GM12878 (cell line): ENCODE measurements around the gene CRELD2. TPM values are rescaled to one million over a fixed set of nuclear protein-coding genes. Genes with fewer than 3 reads are reported as not detected.

Experiments used
- ATAC-seq: fragments of 200-7000 bp; cut with Tn5 transposase; 3 replicates; pipeline ENCODE4 v1.9.1; 2020; ENCODE audit warnings: mild to moderate bottlenecking, moderate library complexity
- BruUV-seq: library from RNA; stranded (reverse); fragments of 400-500 nt; replicated peaks from 2 replicates; lab custom pipeline; 2021; lab: Mats Ljungman, UMichigan
- CTCF ChIA-PET: fragments of 300-600 bp; sonication (Branson Sonifier 250); formaldehyde crosslinking; extraction: SDS; loops from one replicate; lab custom pipeline; 2021; ENCODE audit warnings: inconsistent platforms; lab: Yijun Ruan, JAX
- POLR2A ChIA-PET: fragments of 350-600 bp; formaldehyde crosslinking; extraction: SDS; loops from one replicate; lab custom pipeline; 2021; ENCODE audit warnings: inconsistent platforms; lab: Charles Lee
- RAD21 ChIA-PET: fragments of 300-600 bp; sonication (Branson Sonifier 250); formaldehyde crosslinking; loops from one replicate; lab custom pipeline; 2023; ENCODE audit warnings: antibody characterized with exemption; ENCODE audit not compliant: unreplicated experiment; lab: Charles Lee
- SMC1A ChIA-PET: fragments of 300-600 bp; sonication (Branson Sonifier 250); formaldehyde crosslinking; loops from one replicate; lab custom pipeline; 2023; ENCODE audit not compliant: unreplicated experiment, uncharacterized antibody; lab: Charles Lee
- DNase-seq: peaks from one replicate; pipeline ENCODE4 v3.0.0-alpha.2; 2011; ENCODE audit warnings: low read depth, low spot score
- FAIRE-seq: peaks from 3 replicates; lab custom pipeline; 2011; peaks lifted over from hg19 to GRCh38; lab: Jason Lieb, UNC
- H2AFZ ChIP-seq: 2 replicates; pipeline ENCODE4 v1.6.0; 2011; ENCODE audit warnings: low read depth, low read length, control low read depth; ENCODE audit not compliant: control insufficient read depth
- H3K27ac ChIP-seq: 2 replicates; pipeline ENCODE4 v1.5.1; 2011; ENCODE audit warnings: control low read depth; ENCODE audit not compliant: control insufficient read depth, insufficient read depth
- H3K27me3 ChIP-seq, 2 experiments: replicated peaks in 1 of 2; 2 replicates each; pipeline versions ENCODE4 v1.6.0 to v1.6.1; 2011; ENCODE audit warnings: low read length in 1 of 2; ENCODE audit not compliant: control insufficient read depth in 2 of 2, insufficient read depth in 2 of 2
- H3K36me3 ChIP-seq, 2 experiments: 2 replicates each; pipeline ENCODE4 v1.5.1; 2011; ENCODE audit warnings: low read length in 1 of 2; ENCODE audit not compliant: control insufficient read depth in 2 of 2, insufficient read depth in 2 of 2
- H3K4me1 ChIP-seq: 2 replicates; pipeline ENCODE4 v1.6.1; 2011; ENCODE audit warnings: mild to moderate bottlenecking, low read length, moderate library complexity, mixed read lengths; ENCODE audit not compliant: control insufficient read depth, insufficient read depth
- H3K4me2 ChIP-seq: 2 replicates; pipeline ENCODE4 v1.6.0; 2011; ENCODE audit warnings: control low read depth; ENCODE audit not compliant: control insufficient read depth, insufficient read depth
- H3K4me3 ChIP-seq: fragments of 200-600 bp; sonication (generic); 2 replicates; pipeline ENCODE4 v1.5.1; 2016
- H3K79me2 ChIP-seq: 2 replicates; pipeline ENCODE4 v1.6.0; 2011; ENCODE audit warnings: low read length; ENCODE audit not compliant: control insufficient read depth, insufficient read depth
- H3K9ac ChIP-seq: 2 replicates; pipeline ENCODE4 v1.8.0; 2011; ENCODE audit warnings: low read length, control low read depth, mixed read lengths; ENCODE audit not compliant: control insufficient read depth, insufficient read depth
- H3K9me3 ChIP-seq: replicated peaks from 3 replicates; pipeline ENCODE4 v1.5.1; 2011; ENCODE audit warnings: mild to moderate bottlenecking, low read length; ENCODE audit not compliant: control insufficient read depth, insufficient read depth
- H4K20me1 ChIP-seq: 2 replicates; pipeline ENCODE4 v1.6.0; 2011; ENCODE audit not compliant: control insufficient read depth, insufficient read depth
- BMI1 ChIP-seq: fragments of 450-650 bp; IDR thresholded peaks from 2 replicates; pipeline ENCODE4 v1.6.1; 2016; ENCODE audit warnings: mild to moderate bottlenecking, moderate library complexity, borderline replicate concordance
- EP300 ChIP-seq, 2 experiments: fragments of 150-350 bp in 1 of 2; IDR thresholded peaks; 2 replicates each; pipeline ENCODE4 v1.6.1; 2011 to 2012; ENCODE audit warnings: low read depth in 2 of 2, low read length in 2 of 2, borderline replicate concordance in 1 of 2, improper control_type of control experiment in 1 of 2, inconsistent platforms in 1 of 2; ENCODE audit not compliant: control insufficient read depth in 1 of 2
- ESRRA ChIP-seq: IDR thresholded peaks from 2 replicates; pipeline ENCODE4 v1.6.1; 2012; ENCODE audit warnings: mild to moderate bottlenecking, low read length, improper control_type of control experiment
- MLLT1 ChIP-seq: fragments of 450-650 bp; IDR thresholded peaks from 2 replicates; pipeline ENCODE4 v1.6.1; 2016; ENCODE audit warnings: mild to moderate bottlenecking
- MYB ChIP-seq: fragments of 150-350 bp; IDR thresholded peaks from 2 replicates; pipeline ENCODE4 v1.6.1; 2014; ENCODE audit warnings: mild to moderate bottlenecking, low read depth, low read length, borderline replicate concordance
- NFXL1 ChIP-seq: fragments of 450-650 bp; IDR thresholded peaks from 2 replicates; pipeline ENCODE4 v1.6.1; 2017; ENCODE audit warnings: antibody characterized with exemption, mild to moderate bottlenecking, borderline replicate concordance
- POLR2AphosphoS2 ChIP-seq: IDR thresholded peaks from 2 replicates; pipeline ENCODE4 v1.6.1; 2011; ENCODE audit warnings: low read depth, mild to moderate bottlenecking, low read length, improper control_type of control experiment, moderate library complexity
- TCF7 ChIP-seq: IDR thresholded peaks from 2 replicates; pipeline ENCODE4 v1.6.1; 2014; ENCODE audit warnings: antibody characterized with exemption, borderline replicate concordance
- ZNF384 ChIP-seq: IDR thresholded peaks from 2 replicates; pipeline ENCODE4 v1.6.1; 2012; ENCODE audit warnings: low read depth, mild to moderate bottlenecking, low read length, improper control_type of control experiment, borderline replicate concordance
- ZNF687 ChIP-seq: fragments of 450-650 bp; IDR thresholded peaks from 2 replicates; pipeline ENCODE4 v1.6.1; 2017; ENCODE audit warnings: mild to moderate bottlenecking, moderate library complexity
- WGBS: methylation state at CpG from one replicate; pipeline ENCODE4 v1.1.6; 2016; ENCODE audit warnings: low lambda C conversion rate; ENCODE audit not compliant: insufficient replicate concordance, insufficient coverage; ENCODE audit errors: missing lambda C conversion rate; 5-methylcytosine and 5-hydroxymethylcytosine counted together
- in situ Hi-C: fragments of 300-500 bp; cut with MboI; formaldehyde crosslinking; loops from 9 replicates; pipeline ENCODE4 v1.14.3; 2018; ENCODE audit warnings: mixed read lengths
- intact Hi-C: fragments of 100-400 bp; cut with micrococcal nuclease; formaldehyde crosslinking; loops from one replicate; pipeline ENCODE4 v1.14.2; 2022; ENCODE audit not compliant: unreplicated experiment
- polyA plus RNA-seq, 11 experiments: library from polyadenylated mRNA; depleted of rRNA in 4 of 11; unstranded in 6 of 11; stranded (reverse) in 5 of 11; fragments of >200 nt; fragmentation: Nextera tagmentation in 4 of 11; fragmentation: Illumina TruSeq in 1 of 11; extraction: Ambion mirVana in 4 of 11; extraction: Trizol in 1 of 11; gene quantifications; 1 replicate in 1 of 11; 2 replicates in 10 of 11; pipeline versions ENCODE4 v1.2.1 to v1.2.3, GENCODE V29; 2011 to 2016; ENCODE audit warnings: inconsistent platforms in 2 of 11, missing spikeins in 2 of 11, low read depth in 1 of 11
- total RNA-seq, 4 experiments: library from RNA; depleted of rRNA in 3 of 4; stranded (reverse); fragments of >200 nt in 3 of 4; fragmentation: Illumina TruSeq in 1 of 4; extraction: Trizol in 1 of 4; gene quantifications; 2 replicates each; pipeline versions ENCODE4 v1.2.1 to v1.2.3, GENCODE V29; 2013 to 2021

The CRELD2 gene
- total and polyA plus RNA-seq, 10 of the 15 experiments (the other 5 are each of a cell fraction or from before 2014, with no cell fraction given): 9.4 to 111 (median 25.9) TPM

DNA sequence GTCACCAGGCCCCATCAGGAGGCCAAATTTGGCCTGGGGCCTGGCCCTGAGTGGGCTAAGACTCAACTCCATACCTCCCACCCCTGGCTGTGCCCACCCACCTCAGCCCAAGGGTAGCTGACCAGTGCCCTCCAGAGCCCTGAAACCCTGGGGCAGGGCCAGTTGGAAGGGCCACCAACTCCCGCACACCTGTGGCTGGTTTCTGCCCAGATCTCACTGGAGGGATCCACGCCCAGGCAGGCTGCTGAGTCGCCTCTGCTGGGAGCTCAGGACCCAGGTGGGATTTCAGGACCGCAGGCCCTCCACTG lies 33.2 kb downstream of the CRELD2 start:
- 43% methylated on average over 3 of the region's 4 CpGs for WGBS
- Histone ChIP-seq H3K27ac (no peak overlapping the region), H3K4me1 (no peaks in the 10 kb centered on the region), H3K27me3 (no peaks in the 10 kb centered on the region), H3K79me2 (no peaks in the 10 kb centered on the region), H3K36me3 (no peaks in the 10 kb centered on the region), H3K9ac (no peak overlapping the region), H3K9me3 (no peaks in the 10 kb centered on the region), H3K4me3 (no peak overlapping the region), H2AFZ (no peak overlapping the region), H3K4me2 (no peak overlapping the region), H4K20me1 (no peaks in the 10 kb centered on the region)
- intact Hi-C loops: no loop called here
- no TSS peak for BruUV-seq
- ChIA-PET SMC1A (no interaction called here), RAD21 (interaction anchor here (1.3 kb wide), 1 partner anchor 21 kb away, joined by 3 read pairs; no protein-coding TSS in a partner anchor), CTCF (no interaction called here), POLR2A (interaction anchor here (1.6 to 1.8 kb wide), 2 partner anchors 15 to 19 kb away, joined by 3 to 5 read pairs; no protein-coding TSS in a partner anchor)
- in situ Hi-C loops: no loop called here
- no peak for DNase-seq
- no peak for FAIRE-seq
- TF ChIP-seq POLR2AphosphoS2: no peak
- ATAC-seq: no peak

DNA sequence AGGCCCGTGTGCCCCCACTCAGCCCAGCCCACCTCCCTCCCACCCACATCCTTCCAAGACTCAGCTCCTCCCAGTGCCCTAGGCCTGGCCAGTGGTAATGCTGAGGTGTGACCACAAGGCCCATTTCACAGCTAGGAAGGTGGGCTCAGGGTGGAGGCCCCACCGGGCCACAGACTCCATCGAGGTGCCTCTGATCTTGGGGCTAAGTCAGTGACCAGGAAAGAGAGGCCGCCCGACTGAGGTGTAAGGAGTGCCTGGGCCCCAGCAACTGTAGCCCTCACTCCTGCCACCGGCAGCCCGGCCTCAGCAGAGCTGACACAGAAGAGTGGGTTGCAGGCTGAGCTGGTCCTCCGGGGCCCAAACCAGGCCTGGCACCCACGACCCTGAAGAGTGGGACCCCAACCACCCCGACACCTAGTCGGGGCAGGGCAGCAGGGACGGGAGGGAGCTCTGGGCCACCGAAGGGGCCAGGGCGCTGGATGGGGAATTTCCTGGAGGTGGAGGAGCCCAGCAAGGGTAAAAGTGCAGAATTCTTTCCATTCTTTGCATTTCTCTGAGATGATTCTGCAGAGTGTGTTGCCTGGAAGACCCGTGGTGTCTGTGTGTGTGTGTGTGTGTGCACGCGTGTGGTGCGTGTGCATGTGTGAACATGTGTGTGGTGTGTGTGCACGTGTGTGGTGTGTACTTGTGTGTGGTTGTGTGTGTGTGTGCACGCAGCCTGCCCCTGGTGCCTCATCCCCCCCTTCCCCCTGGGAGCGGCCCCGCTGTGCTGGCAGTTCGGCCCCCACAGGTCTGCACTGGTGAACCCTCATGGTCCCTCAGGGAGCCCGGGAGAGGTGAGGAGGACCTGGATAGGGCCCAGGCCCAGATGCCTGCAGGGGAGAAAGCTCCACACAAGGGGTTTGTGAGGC lies 33.8 kb downstream of the CRELD2 start:
- POLR2A ChIA-PET: interaction anchor here (1.6 to 1.8 kb wide), 2 partner anchors 16 to 19 kb away, joined by 3 to 5 read pairs; no protein-coding TSS in a partner anchor
- H3K4me3 ChIP-seq: no peak overlapping the region
- H3K36me3 ChIP-seq: no peaks in the 10 kb centered on the region
- H3K4me1 ChIP-seq: no peaks in the 10 kb centered on the region
- H3K27ac ChIP-seq: no peak overlapping the region
- no TSS peak for BruUV-seq
- no peaks in the 10 kb centered on the region for H3K9me3 ChIP-seq
- no peaks in the 10 kb centered on the region for H4K20me1 ChIP-seq
- RAD21 ChIA-PET: interaction anchor here (1.3 kb wide), 1 partner anchor 22 kb away, joined by 3 read pairs; no protein-coding TSS in a partner anchor
- CTCF ChIA-PET: no interaction called here
- in situ Hi-C loops (no loop called here), intact Hi-C loops (no loop called here)
- FAIRE-seq: no peak
- DNase-seq: no peak
- ATAC-seq: no peak
- H3K27me3 ChIP-seq: no peaks in the 10 kb centered on the region
- H3K9ac ChIP-seq: no peak overlapping the region
- H3K79me2 ChIP-seq: no peaks in the 10 kb centered on the region
- no peak overlapping the region for H3K4me2 ChIP-seq
- 51% methylated on average over 22 of the region's 24 CpGs for WGBS
- H2AFZ ChIP-seq: no peak overlapping the region
- SMC1A ChIA-PET: no interaction called here
- no peak for TF ChIP-seq MYB
- TF ChIP-seq NFXL1: no peak
- TF ChIP-seq EP300 (IDR thresholded peaks at IDR 0.05; ENCODE audit: borderline replicate concordance in 1 of 2, control insufficient read depth in 1 of 2, low read depth in 2 of 2, low read length in 2 of 2): no peak
- no peak for TF ChIP-seq ZNF687
- TF ChIP-seq BMI1: no peak
- TF ChIP-seq ESRRA: no peak
- no peak for TF ChIP-seq ZNF384
- TF ChIP-seq TCF7: no peak
- no peak for TF ChIP-seq MLLT1
